ENCODE results near the gene GIPR.
"Not testable (repeated sequence)": the region's sequence is repeated elsewhere in the genome, so short reads cannot be mapped to it uniquely, and the experiment has no call there.

DNA sequence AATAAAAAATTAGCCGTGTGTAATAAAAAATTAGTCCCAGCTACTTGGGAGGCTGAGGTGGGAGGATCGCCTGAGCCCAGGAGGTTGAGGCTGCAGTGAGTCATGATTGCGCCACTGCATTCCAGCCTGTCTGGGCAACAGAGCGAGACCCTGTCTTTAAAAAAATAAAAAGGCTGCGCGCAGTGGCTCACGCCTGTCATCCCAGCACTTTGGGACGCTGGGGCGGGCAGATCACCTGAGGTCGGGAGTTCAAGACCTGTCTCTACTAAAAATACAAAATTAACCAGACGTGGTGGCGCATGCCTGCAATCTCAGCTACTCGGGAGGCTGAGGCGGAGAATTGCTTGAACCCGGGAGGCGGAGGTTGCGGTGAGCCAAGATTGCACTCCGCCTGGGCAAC is 60.7 kb downstream of the GIPR start:
- TF ChIP-seq, protein P1, sequence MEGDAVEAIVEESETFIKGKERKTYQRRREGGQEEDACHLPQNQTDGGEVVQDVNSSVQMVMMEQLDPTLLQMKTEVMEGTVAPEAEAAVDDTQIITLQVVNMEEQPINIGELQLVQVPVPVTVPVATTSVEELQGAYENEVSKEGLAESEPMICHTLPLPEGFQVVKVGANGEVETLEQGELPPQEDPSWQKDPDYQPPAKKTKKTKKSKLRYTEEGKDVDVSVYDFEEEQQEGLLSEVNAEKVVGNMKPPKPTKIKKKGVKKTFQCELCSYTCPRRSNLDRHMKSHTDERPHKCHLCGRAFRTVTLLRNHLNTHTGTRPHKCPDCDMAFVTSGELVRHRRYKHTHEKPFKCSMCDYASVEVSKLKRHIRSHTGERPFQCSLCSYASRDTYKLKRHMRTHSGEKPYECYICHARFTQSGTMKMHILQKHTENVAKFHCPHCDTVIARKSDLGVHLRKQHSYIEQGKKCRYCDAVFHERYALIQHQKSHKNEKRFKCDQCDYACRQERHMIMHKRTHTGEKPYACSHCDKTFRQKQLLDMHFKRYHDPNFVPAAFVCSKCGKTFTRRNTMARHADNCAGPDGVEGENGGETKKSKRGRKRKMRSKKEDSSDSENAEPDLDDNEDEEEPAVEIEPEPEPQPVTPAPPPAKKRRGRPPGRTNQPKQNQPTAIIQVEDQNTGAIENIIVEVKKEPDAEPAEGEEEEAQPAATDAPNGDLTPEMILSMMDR (IDR thresholded peaks at IDR 0.05) = not testable (repeated sequence)
- TF ChIP-seq POLR2A (IDR thresholded peaks at IDR 0.05) = not testable (repeated sequence)

Data from upper lobe of left lung (tissue), 4 donors.